Endothelial cell of umbilical vein (primary cell): Measurements from ENCODE around the gene CNTN5. TPM values are rescaled to one million over a fixed set of nuclear protein-coding genes. Genes with fewer than 3 reads are reported as not detected.

ENCODE experiments used
- BruUV-seq: library from RNA; stranded (reverse); fragments of 400-500 nt; replicated peaks from 2 replicates; lab custom pipeline; 2021; lab: Mats Ljungman, UMichigan
- CTCF ChIA-PET: fragments of 300-600, 350-600 bp; sonication (Branson Sonifier 250); formaldehyde crosslinking; loops from one replicate; lab custom pipeline; 2021; ENCODE audit warnings: antibody characterized with exemption, inconsistent platforms; lab: Charles Lee
- POLR2A ChIA-PET: fragments of 300-600, 350-600 bp; sonication (Branson Sonifier 250); formaldehyde crosslinking; loops from one replicate; lab custom pipeline; 2021; ENCODE audit warnings: antibody characterized with exemption, inconsistent platforms; lab: Charles Lee
- DNase-seq: peaks from one replicate; pipeline ENCODE4 v3.0.0-alpha.2; 2011; ENCODE audit warnings: low read depth, low spot score
- FAIRE-seq: peaks from 2 replicates; lab custom pipeline; 2011; peaks lifted over from hg19 to GRCh38; lab: Jason Lieb, UNC
- H2AFZ ChIP-seq: 2 replicates; pipeline ENCODE4 v1.6.0; 2012; ENCODE audit warnings: low read depth, low read length, control low read depth, inconsistent platforms
- H3K27ac ChIP-seq: 2 replicates; pipeline ENCODE4 v1.5.1; 2011; ENCODE audit warnings: low read depth, mild to moderate bottlenecking, control low read depth, low read length, moderate library complexity; ENCODE audit not compliant: insufficient read depth
- H3K27me3 ChIP-seq, 2 experiments: 2 replicates each; pipeline versions ENCODE4 v1.6.0 to v1.6.1; 2011; ENCODE audit warnings: low read length in 2 of 2, mixed read lengths in 1 of 2; ENCODE audit not compliant: control insufficient read depth in 2 of 2, insufficient read depth in 2 of 2
- H3K36me3 ChIP-seq, 2 experiments: 2 replicates in 1 of 2; 3 replicates in 1 of 2; pipeline ENCODE4 v1.5.1; 2011; ENCODE audit warnings: low read length in 2 of 2, mild to moderate bottlenecking in 1 of 2, moderate library complexity in 1 of 2; ENCODE audit not compliant: control insufficient read depth in 2 of 2, insufficient read depth in 2 of 2; ENCODE audit errors: extremely low read depth in 1 of 2
- H3K4me1 ChIP-seq: 3 replicates; pipeline ENCODE4 v1.5.1; 2011; ENCODE audit warnings: mild to moderate bottlenecking, low read length; ENCODE audit not compliant: control insufficient read depth, insufficient read depth; ENCODE audit errors: extremely low read depth
- H3K4me2 ChIP-seq: 2 replicates; pipeline ENCODE4 v1.6.1; 2011; ENCODE audit warnings: low read length, control low read depth, mixed read lengths; ENCODE audit not compliant: insufficient read depth
- H3K4me3 ChIP-seq, 3 experiments: fragments of 200-600 bp in 1 of 3; sonication (generic), shearing (Covaris generic) in 1 of 3; replicated peaks in 1 of 3; 2 replicates each; pipeline ENCODE4 v1.5.1; 2011 to 2016; ENCODE audit warnings: control low read depth in 3 of 3, low read length in 3 of 3, mild to moderate bottlenecking in 2 of 3, inconsistent platforms in 1 of 3, low read depth in 1 of 3, moderate library complexity in 1 of 3; ENCODE audit not compliant: insufficient read depth in 1 of 3
- H3K79me2 ChIP-seq: 2 replicates; pipeline ENCODE4 v1.6.0; 2012; ENCODE audit warnings: low read length, inconsistent platforms; ENCODE audit not compliant: control insufficient read depth, insufficient read depth
- H3K9ac ChIP-seq: replicated peaks from 2 replicates; pipeline ENCODE3; 2011; ENCODE audit warnings: low read length, control low read depth; ENCODE audit not compliant: insufficient read depth; ENCODE audit errors: extremely low read depth
- H3K9me1 ChIP-seq: replicated peaks from 3 replicates; pipeline ENCODE4 v1.6.0; 2011; ENCODE audit warnings: mild to moderate bottlenecking, low read length; ENCODE audit not compliant: control insufficient read depth, insufficient read depth; ENCODE audit errors: extremely low read depth
- H3K9me3 ChIP-seq: replicated peaks from 2 replicates; pipeline ENCODE4 v1.5.1; 2012; ENCODE audit warnings: low read length, inconsistent platforms; ENCODE audit not compliant: control insufficient read depth, insufficient read depth
- H4K20me1 ChIP-seq: replicated peaks from 2 replicates; pipeline ENCODE3; 2011; ENCODE audit warnings: mild to moderate bottlenecking, low read length; ENCODE audit not compliant: control insufficient read depth, insufficient read depth; ENCODE audit errors: extremely low read depth
- EZH2 ChIP-seq: IDR thresholded peaks from 2 replicates; pipeline ENCODE4 v1.6.1; 2012; ENCODE audit warnings: borderline replicate concordance, low read depth, mild to moderate bottlenecking, moderate library complexity, low read length, inconsistent platforms; ENCODE audit not compliant: severe bottlenecking
- FOS ChIP-seq: IDR thresholded peaks from 2 replicates; pipeline ENCODE4 v1.6.1; 2011; ENCODE audit warnings: mild to moderate bottlenecking, low read length, moderate library complexity, borderline replicate concordance; ENCODE audit not compliant: insufficient read depth
- GATA2 ChIP-seq: IDR thresholded peaks from 2 replicates; pipeline ENCODE4 v1.7.0; 2011; ENCODE audit warnings: low read depth, mild to moderate bottlenecking, moderate library complexity, mixed read lengths, low read length; ENCODE audit not compliant: insufficient read length, insufficient read depth
- JUN ChIP-seq: IDR thresholded peaks from 2 replicates; pipeline ENCODE4 v1.6.1; 2011; ENCODE audit warnings: borderline replicate concordance, low read depth; ENCODE audit not compliant: insufficient read length, insufficient read depth
- MYC ChIP-seq: IDR thresholded peaks from one replicate; pipeline ENCODE4 v1.6.1; 2011; ENCODE audit warnings: mild to moderate bottlenecking, low read depth, low read length
- POLR2A ChIP-seq: IDR thresholded peaks from 2 replicates; pipeline ENCODE4 v1.6.1; 2012; ENCODE audit warnings: low read depth, mild to moderate bottlenecking, control low read depth, low read length
- POLR2AphosphoS5 ChIP-seq: IDR thresholded peaks from 2 replicates; pipeline ENCODE4 v1.6.1; 2012; ENCODE audit warnings: low read depth, mild to moderate bottlenecking, control low read depth, low read length, moderate library complexity; ENCODE audit not compliant: insufficient read depth
- dilution Hi-C: fragments of 300-500 bp; cut with MboI; formaldehyde crosslinking; loops from one replicate; pipeline ENCODE4 v1.15.0; 2019; ENCODE audit warnings: low sequenced_read_pairs; ENCODE audit not compliant: extremely low pct_ligation_motif_present
- intact Hi-C: fragments of 100-400 bp; cut with micrococcal nuclease; formaldehyde crosslinking; loops from one replicate; pipeline ENCODE4 v1.10.0; 2022
- polyA plus RNA-seq, 4 experiments: library from polyadenylated mRNA; depleted of rRNA in 3 of 4; stranded (reverse) in 3 of 4; unstranded in 1 of 4; fragments of >200 nt; gene quantifications; 2 replicates each; pipeline versions ENCODE4 v1.2.1 to v1.2.3, GENCODE V29; 2011 to 2012; ENCODE audit warnings: missing spikeins in 1 of 4
- total RNA-seq: library from RNA; stranded (reverse); gene quantifications from 2 replicates; pipeline ENCODE4 v1.2.3, GENCODE V29; 2021
- TF ChIP-seq, protein P1 (sequence below): IDR thresholded peaks from 2 replicates; pipeline ENCODE4 v1.6.1; 2011; ENCODE audit not compliant: insufficient read depth, insufficient read length
- TF ChIP-seq, protein P2 (sequence below), 2 donors: IDR thresholded peaks; 1 replicate in 1 of 2; 2 replicates in 1 of 2; pipeline ENCODE4 v1.5.1; 2011; ENCODE audit warnings: low read length in 2 of 2, mild to moderate bottlenecking in 2 of 2, moderate library complexity in 2 of 2, control low read depth in 1 of 2, inconsistent platforms in 1 of 2, low read depth in 1 of 2; ENCODE audit not compliant: insufficient read depth in 1 of 2; ENCODE audit errors: extremely low read depth in 1 of 2

Gene CNTN5
- total and polyA plus RNA-seq, 2 donors (not counting 3 experiments of a cell fraction or from before 2014, with no cell fraction given): not detected

DNA sequence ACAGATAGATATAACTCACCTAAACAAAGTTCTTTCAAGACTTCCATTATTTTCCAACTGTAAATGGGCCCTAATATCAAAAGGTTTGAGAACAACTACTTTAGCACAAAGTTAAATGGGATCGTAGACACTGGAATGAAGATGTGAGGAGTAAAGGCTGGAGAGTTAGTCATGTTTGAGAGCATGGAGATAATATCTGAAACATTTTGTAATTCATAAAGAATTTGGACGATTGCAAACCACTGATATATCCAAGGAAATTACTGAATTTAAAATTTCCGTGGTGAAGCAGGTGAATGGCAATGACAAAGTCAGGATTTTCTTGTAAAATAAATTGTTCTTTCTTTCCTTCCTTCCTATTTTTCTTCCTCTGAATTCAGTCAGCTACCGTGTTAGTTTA lies 564.9 kb downstream of the CNTN5 start:
- H3K4me2 ChIP-seq: no peak overlapping the region
- intact Hi-C loops (no loop called here), dilution Hi-C loops (no loop called here)
- no peaks in the 10 kb centered on the region for H3K4me1 ChIP-seq
- TF ChIP-seq POLR2AphosphoS5 (no peak), MYC (no peak), FOS (no peak)
- H4K20me1 ChIP-seq: no peaks in the 10 kb centered on the region
- CTCF ChIA-PET: no interaction called here
- H3K36me3 ChIP-seq: no peaks in the 10 kb centered on the region
- FAIRE-seq (no peak), DNase-seq (no peak)
- H3K4me3 ChIP-seq: no peak overlapping the region
- no peak overlapping the region for H2AFZ ChIP-seq
- H3K79me2 ChIP-seq: no peaks in the 10 kb centered on the region
- no peak overlapping the region for H3K27ac ChIP-seq
- no peaks in the 10 kb centered on the region for H3K9me1 ChIP-seq
- no peak overlapping the region for H3K9ac ChIP-seq
- POLR2A ChIA-PET: no interaction called here
- BruUV-seq: no TSS peak
- no peaks in the 10 kb centered on the region for H3K27me3 ChIP-seq
- H3K9me3 ChIP-seq: no peaks in the 10 kb centered on the region

DNA sequence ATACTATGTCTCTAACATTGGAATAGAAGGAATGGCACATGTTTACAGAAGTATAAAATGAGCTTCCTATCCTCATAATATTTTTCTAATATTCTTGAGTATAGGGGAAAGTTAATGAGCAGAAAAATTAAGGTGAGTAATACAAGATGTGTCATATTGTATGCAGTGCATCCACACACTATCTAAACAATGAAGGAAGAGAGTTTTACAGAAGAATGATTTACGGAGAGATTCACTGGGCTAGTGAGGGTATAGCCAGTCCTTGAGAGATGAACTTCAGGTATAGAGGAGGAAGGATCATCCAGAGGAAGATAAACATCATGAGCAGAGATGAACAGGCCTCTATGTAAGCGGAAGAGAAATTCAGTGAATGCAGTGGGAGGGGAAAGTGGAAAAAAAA lies 569.0 kb downstream of the CNTN5 start:
- H2AFZ ChIP-seq: no peak overlapping the region
- no peaks in the 10 kb centered on the region for H3K36me3 ChIP-seq
- dilution Hi-C loops (no loop called here), intact Hi-C loops (no loop called here)
- ChIA-PET CTCF (no interaction called here), POLR2A (no interaction called here)
- H3K79me2 ChIP-seq: no peaks in the 10 kb centered on the region
- FAIRE-seq (no peak), DNase-seq (no peak)
- H3K9me3 ChIP-seq: no peaks in the 10 kb centered on the region
- no TSS peak for BruUV-seq
- no peak overlapping the region for H3K4me3 ChIP-seq
- no peak for TF ChIP-seq JUN
- TF ChIP-seq GATA2: no peak
- TF ChIP-seq POLR2AphosphoS5: no peak
- TF ChIP-seq POLR2A: no peak
- no peak for TF ChIP-seq EZH2
- TF ChIP-seq, protein P1, sequence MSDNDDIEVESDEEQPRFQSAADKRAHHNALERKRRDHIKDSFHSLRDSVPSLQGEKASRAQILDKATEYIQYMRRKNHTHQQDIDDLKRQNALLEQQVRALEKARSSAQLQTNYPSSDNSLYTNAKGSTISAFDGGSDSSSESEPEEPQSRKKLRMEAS: no peak
- no peak for TF ChIP-seq MYC
- no peak for TF ChIP-seq FOS
- TF ChIP-seq, protein P2, sequence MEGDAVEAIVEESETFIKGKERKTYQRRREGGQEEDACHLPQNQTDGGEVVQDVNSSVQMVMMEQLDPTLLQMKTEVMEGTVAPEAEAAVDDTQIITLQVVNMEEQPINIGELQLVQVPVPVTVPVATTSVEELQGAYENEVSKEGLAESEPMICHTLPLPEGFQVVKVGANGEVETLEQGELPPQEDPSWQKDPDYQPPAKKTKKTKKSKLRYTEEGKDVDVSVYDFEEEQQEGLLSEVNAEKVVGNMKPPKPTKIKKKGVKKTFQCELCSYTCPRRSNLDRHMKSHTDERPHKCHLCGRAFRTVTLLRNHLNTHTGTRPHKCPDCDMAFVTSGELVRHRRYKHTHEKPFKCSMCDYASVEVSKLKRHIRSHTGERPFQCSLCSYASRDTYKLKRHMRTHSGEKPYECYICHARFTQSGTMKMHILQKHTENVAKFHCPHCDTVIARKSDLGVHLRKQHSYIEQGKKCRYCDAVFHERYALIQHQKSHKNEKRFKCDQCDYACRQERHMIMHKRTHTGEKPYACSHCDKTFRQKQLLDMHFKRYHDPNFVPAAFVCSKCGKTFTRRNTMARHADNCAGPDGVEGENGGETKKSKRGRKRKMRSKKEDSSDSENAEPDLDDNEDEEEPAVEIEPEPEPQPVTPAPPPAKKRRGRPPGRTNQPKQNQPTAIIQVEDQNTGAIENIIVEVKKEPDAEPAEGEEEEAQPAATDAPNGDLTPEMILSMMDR (IDR thresholded peaks at IDR 0.05; ENCODE audit: extremely low read depth in 1 of 2, insufficient read depth in 1 of 2, low read depth in 1 of 2, low read length in 2 of 2): no peak
- H3K27ac ChIP-seq: no peak overlapping the region
- H3K27me3 ChIP-seq: no peaks in the 10 kb centered on the region
- H3K9me1 ChIP-seq: no peaks in the 10 kb centered on the region
- H3K9ac ChIP-seq: no peak overlapping the region
- no peaks in the 10 kb centered on the region for H4K20me1 ChIP-seq
- no peak overlapping the region for H3K4me2 ChIP-seq
- H3K4me1 ChIP-seq: no peaks in the 10 kb centered on the region
